ENCODE measurements around the gene GUCY2F.

The GUCY2F gene

DNA sequence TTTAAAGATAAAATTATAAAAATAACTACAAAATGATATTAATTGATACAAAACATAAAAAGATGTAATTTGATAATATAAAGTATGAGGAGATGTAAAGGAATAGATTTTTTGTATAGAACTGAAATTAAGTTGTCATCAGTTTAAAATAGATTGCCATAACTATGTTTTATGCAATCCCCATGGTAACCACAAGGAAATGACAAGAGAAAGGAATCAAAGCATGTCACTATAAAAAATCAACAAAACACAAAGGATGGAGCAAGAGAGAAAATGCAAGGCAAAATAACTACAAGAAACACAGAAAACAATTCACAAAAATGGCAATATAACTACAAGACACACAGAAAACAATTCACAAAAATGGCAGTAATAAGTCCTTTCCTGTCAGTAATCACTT, 27.0 kb upstream of the GUCY2F start:
- Histone ChIP-seq H3K9me3 (replicated peaks; ENCODE audit: insufficient read depth, low read length) (no peaks in the 10 kb centered on the region), H4K20me1 (ENCODE audit: insufficient read depth, low read length) (no peaks in the 10 kb centered on the region), H3K27ac (ENCODE audit: low read length) (no peak overlapping the region), H3K9me2 (replicated peaks; ENCODE audit: insufficient read depth, low read length) (no peaks in the 10 kb centered on the region), H3K4me3 (ENCODE audit: low read length) (no peak overlapping the region), H2AFZ (ENCODE audit: low read length) (no peak overlapping the region), H3K4me1 (ENCODE audit: low read length) (no peaks in the 10 kb centered on the region), H3K4me2 (ENCODE audit: low read depth, low read length) (no peak overlapping the region), H3K9ac (ENCODE audit: low read length) (no peak overlapping the region), H3K79me2 (ENCODE audit: low read length) (no peaks in the 10 kb centered on the region), H3K36me3 (replicated peaks; ENCODE audit: insufficient read depth, low read length) (no peaks in the 10 kb centered on the region), H3F3A (ENCODE audit: insufficient read depth, low read length) (no peaks in the 10 kb centered on the region), H3K27me3 (replicated peaks; ENCODE audit: insufficient read depth, low read length) (no peaks in the 10 kb centered on the region)
- no peak for DNase-seq
- TF ChIP-seq EZH2phosphoT487 (IDR thresholded peaks at IDR 0.05; ENCODE audit: low read length) (no peak), CTCF (IDR thresholded peaks at IDR 0.05; ENCODE audit: low read length) (no peak), EZH2 (optimal IDR thresholded peaks at IDR 0.05; ENCODE audit: low read depth, low read length) (no peak)

- Histone ChIP-seq H3K9ac (ENCODE audit: low read length) (no peak overlapping the region), H3K36me3 (replicated peaks; ENCODE audit: insufficient read depth, low read length) (no peaks in the 10 kb centered on the region), H3K27me3 (replicated peaks; ENCODE audit: insufficient read depth, low read length) (no peaks in the 10 kb centered on the region), H3K4me2 (ENCODE audit: low read depth, low read length) (no peak overlapping the region), H3K79me2 (ENCODE audit: low read length) (no peaks in the 10 kb centered on the region), H3K4me1 (ENCODE audit: low read length) (no peaks in the 10 kb centered on the region), H4K20me1 (ENCODE audit: insufficient read depth, low read length) (no peaks in the 10 kb centered on the region), H3K9me2 (replicated peaks; ENCODE audit: insufficient read depth, low read length) (no peaks in the 10 kb centered on the region), H3K4me3 (ENCODE audit: low read length) (no peak overlapping the region), H3K9me3 (replicated peaks; ENCODE audit: insufficient read depth, low read length) (no peaks in the 10 kb centered on the region), H3F3A (ENCODE audit: insufficient read depth, low read length) (no peaks in the 10 kb centered on the region), H2AFZ (ENCODE audit: low read length) (no peak overlapping the region), H3K27ac (ENCODE audit: low read length) (no peak overlapping the region)
- no peak for DNase-seq
- TF ChIP-seq EZH2phosphoT487 (IDR thresholded peaks at IDR 0.05; ENCODE audit: low read length), result no peak
- no peak for TF ChIP-seq CTCF (IDR thresholded peaks at IDR 0.05; ENCODE audit: low read length)
- TF ChIP-seq EZH2 (optimal IDR thresholded peaks at IDR 0.05; ENCODE audit: low read depth, low read length), result no peak
These were observed 19.3 kb upstream of the GUCY2F start for GRCh38 chrX:109501176-109501575.

DNA sequence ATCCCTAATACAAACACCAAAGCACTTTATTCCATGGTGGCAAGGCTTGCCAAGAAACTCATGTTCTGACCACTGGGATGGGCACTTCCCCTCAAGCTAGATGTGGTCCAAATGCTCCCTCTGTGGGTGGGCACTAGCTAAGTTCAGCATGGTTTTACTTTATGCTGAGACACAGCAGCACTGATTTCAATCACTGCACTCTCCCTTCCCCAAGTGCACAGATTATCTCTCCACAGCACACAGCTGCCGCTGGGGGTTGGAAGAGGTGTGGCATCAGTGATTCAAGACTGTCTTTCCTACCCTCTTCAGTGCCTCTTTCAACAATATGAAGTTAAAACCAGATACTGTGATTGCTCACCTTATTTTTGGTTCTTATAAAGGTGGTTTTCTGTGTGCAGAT, 16.5 kb upstream of the GUCY2F start:
- Histone ChIP-seq H3K27ac (ENCODE audit: low read length) (no peak overlapping the region), H3K27me3 (replicated peaks; ENCODE audit: insufficient read depth, low read length) (no peaks in the 10 kb centered on the region), H3K9me2 (replicated peaks; ENCODE audit: insufficient read depth, low read length) (no peaks in the 10 kb centered on the region), H2AFZ (ENCODE audit: low read length) (no peak overlapping the region), H3F3A (ENCODE audit: insufficient read depth, low read length) (no peaks in the 10 kb centered on the region), H3K79me2 (ENCODE audit: low read length) (no peaks in the 10 kb centered on the region), H4K20me1 (ENCODE audit: insufficient read depth, low read length) (no peaks in the 10 kb centered on the region), H3K4me3 (ENCODE audit: low read length) (no peak overlapping the region), H3K9me3 (replicated peaks; ENCODE audit: insufficient read depth, low read length) (no peaks in the 10 kb centered on the region), H3K36me3 (replicated peaks; ENCODE audit: insufficient read depth, low read length) (no peaks in the 10 kb centered on the region), H3K9ac (ENCODE audit: low read length) (no peak overlapping the region), H3K4me1 (ENCODE audit: low read length) (no peaks in the 10 kb centered on the region), H3K4me2 (ENCODE audit: low read depth, low read length) (no peak overlapping the region)
- DNase-seq, result no peak
- TF ChIP-seq EZH2 (optimal IDR thresholded peaks at IDR 0.05; ENCODE audit: low read depth, low read length), result no peak
- no peak for TF ChIP-seq EZH2phosphoT487 (IDR thresholded peaks at IDR 0.05; ENCODE audit: low read length)
- TF ChIP-seq CTCF (IDR thresholded peaks at IDR 0.05; ENCODE audit: low read length), result no peak

All from MM.1S (cell line).